WTC11 (cell line): Measurements from ENCODE around the gene ALOX12B.

ENCODE experiments used
- CTCF ChIP-seq: fragments of 200-600 bp; IDR thresholded peaks from 2 replicates; pipeline ENCODE4 v1.8.0; 2022; ENCODE audit warnings: antibody characterized with exemption
- ESRRA ChIP-seq: sonication (generic); formaldehyde crosslinking; IDR thresholded peaks from 2 replicates; pipeline ENCODE4 v1.8.1; 2022; ENCODE audit warnings: mild to moderate bottlenecking, missing genetic modification reagents, borderline replicate concordance
- MAX ChIP-seq: sonication (generic); formaldehyde crosslinking; IDR thresholded peaks from 2 replicates; pipeline ENCODE4 v1.8.0; 2022; ENCODE audit warnings: mild to moderate bottlenecking, missing genetic modification reagents
- RELA ChIP-seq: sonication (generic); formaldehyde crosslinking; IDR thresholded peaks from 2 replicates; pipeline ENCODE4 v1.8.1; 2022; ENCODE audit warnings: missing genetic modification reagents, mild to moderate bottlenecking, borderline replicate concordance
- SOX15 ChIP-seq: fragments of 250-450 bp; sonication (Bioruptor Pico); IDR thresholded peaks from 2 replicates; pipeline ENCODE4 v1.9.0; 2021; ENCODE audit warnings: mild to moderate bottlenecking
- TP53 ChIP-seq: sonication (generic); formaldehyde crosslinking; IDR thresholded peaks from 2 replicates; pipeline ENCODE4 v1.8.1; 2023; ENCODE audit warnings: mild to moderate bottlenecking, missing genetic modification reagents
- USF1 ChIP-seq: sonication (generic); formaldehyde crosslinking; IDR thresholded peaks from 2 replicates; pipeline ENCODE4 v1.8.0; 2022; ENCODE audit warnings: mild to moderate bottlenecking, missing genetic modification reagents
- USF2 ChIP-seq: sonication (generic); formaldehyde crosslinking; IDR thresholded peaks from 2 replicates; pipeline ENCODE4 v1.8.1; 2023; ENCODE audit warnings: mild to moderate bottlenecking, missing genetic modification reagents, moderate library complexity
- ZNF317 ChIP-seq: sonication (generic); formaldehyde crosslinking; IDR thresholded peaks from 2 replicates; pipeline ENCODE4 v1.8.1; 2023; ENCODE audit warnings: low read depth, mild to moderate bottlenecking, moderate library complexity, missing genetic modification reagents, borderline replicate concordance

- TF ChIP-seq CTCF (no peak), USF2 (no peak), USF1 (no peak), TP53 (CRISPR knock-in tag) (no peak), ESRRA (CRISPR knock-in tag) (no peak), ZNF317 (CRISPR knock-in tag) (no peak), RELA (CRISPR knock-in tag) (no peak), SOX15 (CRISPR knock-in tag) (no peak), MAX (no peak)
Observed at GRCh38 chr17:8068736-8069586, 18.6 kb downstream of the ALOX12B start.
